ENCODE measurements around the gene TXNL4A.

DNA sequence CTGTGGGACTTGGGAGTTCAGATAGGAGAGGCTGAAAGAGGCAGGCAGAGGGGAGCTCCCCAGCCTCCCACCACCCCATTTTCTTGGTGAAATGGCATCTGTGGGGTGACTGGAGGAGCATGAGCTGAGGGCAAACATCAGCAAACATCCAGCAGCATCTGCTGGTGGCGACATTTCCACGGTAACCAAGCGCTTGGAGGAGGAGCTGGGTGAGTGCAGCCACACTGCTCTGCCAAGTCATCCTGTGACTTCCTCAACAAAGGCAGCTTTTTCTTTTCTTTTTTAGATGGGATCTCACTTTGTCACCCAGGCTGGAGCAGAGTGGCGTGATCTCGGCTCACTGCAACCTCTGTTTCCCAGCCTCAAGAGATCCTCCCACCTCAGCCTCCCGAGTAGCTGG lies 5.6 kb downstream of the TXNL4A start:
- TF ChIP-seq FOXM1 (IDR thresholded peaks at IDR 0.05; ENCODE audit: borderline replicate concordance, low read depth) (no peak), EGR1 (IDR thresholded peaks at IDR 0.05) (no peak), EP300 (IDR thresholded peaks at IDR 0.05; ENCODE audit: borderline replicate concordance) (no peak), TCF12 (IDR thresholded peaks at IDR 0.05; ENCODE audit: low read depth) (no peak), TEAD4 (IDR thresholded peaks at IDR 0.05) (no peak), RAD21 (IDR thresholded peaks at IDR 0.05; ENCODE audit: low read depth) (no peak), NFIC (IDR thresholded peaks at IDR 0.05) (no peak), CEBPB (IDR thresholded peaks at IDR 0.05) (no peak), CREB1 (IDR thresholded peaks at IDR 0.05; ENCODE audit: low read depth) (no peak), YY1 (IDR thresholded peaks at IDR 0.05; ENCODE audit: low read depth) (no peak)
- TF ChIP-seq, protein P1, sequence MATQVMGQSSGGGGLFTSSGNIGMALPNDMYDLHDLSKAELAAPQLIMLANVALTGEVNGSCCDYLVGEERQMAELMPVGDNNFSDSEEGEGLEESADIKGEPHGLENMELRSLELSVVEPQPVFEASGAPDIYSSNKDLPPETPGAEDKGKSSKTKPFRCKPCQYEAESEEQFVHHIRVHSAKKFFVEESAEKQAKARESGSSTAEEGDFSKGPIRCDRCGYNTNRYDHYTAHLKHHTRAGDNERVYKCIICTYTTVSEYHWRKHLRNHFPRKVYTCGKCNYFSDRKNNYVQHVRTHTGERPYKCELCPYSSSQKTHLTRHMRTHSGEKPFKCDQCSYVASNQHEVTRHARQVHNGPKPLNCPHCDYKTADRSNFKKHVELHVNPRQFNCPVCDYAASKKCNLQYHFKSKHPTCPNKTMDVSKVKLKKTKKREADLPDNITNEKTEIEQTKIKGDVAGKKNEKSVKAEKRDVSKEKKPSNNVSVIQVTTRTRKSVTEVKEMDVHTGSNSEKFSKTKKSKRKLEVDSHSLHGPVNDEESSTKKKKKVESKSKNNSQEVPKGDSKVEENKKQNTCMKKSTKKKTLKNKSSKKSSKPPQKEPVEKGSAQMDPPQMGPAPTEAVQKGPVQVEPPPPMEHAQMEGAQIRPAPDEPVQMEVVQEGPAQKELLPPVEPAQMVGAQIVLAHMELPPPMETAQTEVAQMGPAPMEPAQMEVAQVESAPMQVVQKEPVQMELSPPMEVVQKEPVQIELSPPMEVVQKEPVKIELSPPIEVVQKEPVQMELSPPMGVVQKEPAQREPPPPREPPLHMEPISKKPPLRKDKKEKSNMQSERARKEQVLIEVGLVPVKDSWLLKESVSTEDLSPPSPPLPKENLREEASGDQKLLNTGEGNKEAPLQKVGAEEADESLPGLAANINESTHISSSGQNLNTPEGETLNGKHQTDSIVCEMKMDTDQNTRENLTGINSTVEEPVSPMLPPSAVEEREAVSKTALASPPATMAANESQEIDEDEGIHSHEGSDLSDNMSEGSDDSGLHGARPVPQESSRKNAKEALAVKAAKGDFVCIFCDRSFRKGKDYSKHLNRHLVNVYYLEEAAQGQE (IDR thresholded peaks at IDR 0.05; ENCODE audit: low read depth) = no peak
- TF ChIP-seq, protein P2, sequence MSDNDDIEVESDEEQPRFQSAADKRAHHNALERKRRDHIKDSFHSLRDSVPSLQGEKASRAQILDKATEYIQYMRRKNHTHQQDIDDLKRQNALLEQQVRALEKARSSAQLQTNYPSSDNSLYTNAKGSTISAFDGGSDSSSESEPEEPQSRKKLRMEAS (IDR thresholded peaks at IDR 0.05) = no peak

Measured in Ishikawa (cell line).